HepG2 (cell line): ENCODE data around the gene COPS8. TPM values are rescaled to one million over a fixed set of nuclear protein-coding genes. Genes with fewer than 3 reads are reported as not detected.

Source experiments
- CHCHD3 ChIP-seq: sonication (generic); formaldehyde crosslinking; IDR thresholded peaks from 2 replicates; pipeline ENCODE4 v1.8.0; 2022; ENCODE audit warnings: mild to moderate bottlenecking, missing genetic modification reagents, moderate library complexity
- ERF ChIP-seq: IDR thresholded peaks from 2 replicates; pipeline ENCODE4 v1.6.1; 2018; ENCODE audit warnings: missing biosample characterization, missing genetic modification reagents
- HCFC1 ChIP-seq: fragments of 150-350 bp; IDR thresholded peaks from 2 replicates; pipeline ENCODE4 v1.6.1; 2014; ENCODE audit warnings: low read depth, low read length
- PCBP2 ChIP-seq: fragments of 200-400 bp; formaldehyde crosslinking; optimal IDR thresholded peaks from 2 replicates; pipeline ENCODE3; 2018; ENCODE audit warnings: low read length, low read depth; ENCODE audit not compliant: poor library complexity, severe bottlenecking
- ZNF543 ChIP-seq: sonication (generic); formaldehyde crosslinking; IDR thresholded peaks from 2 replicates; pipeline ENCODE4 v1.4.0; 2020; ENCODE audit warnings: mild to moderate bottlenecking, missing genetic modification reagents
- ZNF879 ChIP-seq: sonication (generic); formaldehyde crosslinking; IDR thresholded peaks from 2 replicates; pipeline ENCODE4 v1.8.1; 2023; ENCODE audit warnings: missing genetic modification reagents
- polyA plus RNA-seq, 8 experiments: library from polyadenylated mRNA; depleted of rRNA in 3 of 8; stranded (reverse) in 7 of 8; unstranded in 1 of 8; fragments of >200 nt; fragmentation: Illumina TruSeq in 4 of 8; extraction: Trizol in 4 of 8; gene quantifications; 2 replicates each; pipeline versions ENCODE4 v1.2.1 to v1.2.3, GENCODE V29; 2011 to 2016; ENCODE audit warnings: low read depth in 4 of 8, missing spikeins in 1 of 8, mixed read lengths in 1 of 8; ENCODE audit not compliant: insufficient read depth in 1 of 8
- total RNA-seq, 5 experiments: library from RNA; depleted of rRNA; stranded (reverse); fragments of >200 nt; fragmentation: Illumina TruSeq; extraction: Trizol; gene quantifications; 2 replicates each; pipeline ENCODE4 v1.2.3, GENCODE V29; 2016; ENCODE audit warnings: low read depth in 1 of 5
- TF ChIP-seq, protein P1 (sequence below): sonication (generic); formaldehyde crosslinking; IDR thresholded peaks from 2 replicates; pipeline ENCODE4 v1.4.0; 2020; ENCODE audit warnings: mild to moderate bottlenecking, missing genetic modification reagents, borderline replicate concordance
- TF ChIP-seq, protein P2 (sequence below): sonication (generic); formaldehyde crosslinking; IDR thresholded peaks from 2 replicates; pipeline ENCODE4 v1.5.0; 2020; ENCODE audit warnings: missing genetic modification reagents, mild to moderate bottlenecking, borderline replicate concordance
- TF ChIP-seq, protein P3 (sequence below): sonication (generic); formaldehyde crosslinking; IDR thresholded peaks from 2 replicates; pipeline ENCODE4 v1.4.0; 2020; ENCODE audit warnings: mild to moderate bottlenecking, missing genetic modification reagents
- TF ChIP-seq, protein P4 (sequence below): sonication (generic); formaldehyde crosslinking; IDR thresholded peaks from 2 replicates; pipeline ENCODE4 v1.5.0; 2020; ENCODE audit warnings: mild to moderate bottlenecking, missing genetic modification reagents
- TF ChIP-seq, protein P5 (sequence below): fragments of 450-650 bp; IDR thresholded peaks from 2 replicates; pipeline ENCODE4 v1.6.1; 2017
- TF ChIP-seq, protein P6 (sequence below): sonication (generic); formaldehyde crosslinking; IDR thresholded peaks from 2 replicates; pipeline ENCODE4 v1.8.0; 2022; ENCODE audit warnings: missing genetic modification reagents, mild to moderate bottlenecking, borderline replicate concordance

The COPS8 gene
- total and polyA plus RNA-seq, 2 of the 13 experiments (the other 11 are each of a cell fraction or from before 2014, with no cell fraction given): 86.3 to 96.6 TPM

DNA sequence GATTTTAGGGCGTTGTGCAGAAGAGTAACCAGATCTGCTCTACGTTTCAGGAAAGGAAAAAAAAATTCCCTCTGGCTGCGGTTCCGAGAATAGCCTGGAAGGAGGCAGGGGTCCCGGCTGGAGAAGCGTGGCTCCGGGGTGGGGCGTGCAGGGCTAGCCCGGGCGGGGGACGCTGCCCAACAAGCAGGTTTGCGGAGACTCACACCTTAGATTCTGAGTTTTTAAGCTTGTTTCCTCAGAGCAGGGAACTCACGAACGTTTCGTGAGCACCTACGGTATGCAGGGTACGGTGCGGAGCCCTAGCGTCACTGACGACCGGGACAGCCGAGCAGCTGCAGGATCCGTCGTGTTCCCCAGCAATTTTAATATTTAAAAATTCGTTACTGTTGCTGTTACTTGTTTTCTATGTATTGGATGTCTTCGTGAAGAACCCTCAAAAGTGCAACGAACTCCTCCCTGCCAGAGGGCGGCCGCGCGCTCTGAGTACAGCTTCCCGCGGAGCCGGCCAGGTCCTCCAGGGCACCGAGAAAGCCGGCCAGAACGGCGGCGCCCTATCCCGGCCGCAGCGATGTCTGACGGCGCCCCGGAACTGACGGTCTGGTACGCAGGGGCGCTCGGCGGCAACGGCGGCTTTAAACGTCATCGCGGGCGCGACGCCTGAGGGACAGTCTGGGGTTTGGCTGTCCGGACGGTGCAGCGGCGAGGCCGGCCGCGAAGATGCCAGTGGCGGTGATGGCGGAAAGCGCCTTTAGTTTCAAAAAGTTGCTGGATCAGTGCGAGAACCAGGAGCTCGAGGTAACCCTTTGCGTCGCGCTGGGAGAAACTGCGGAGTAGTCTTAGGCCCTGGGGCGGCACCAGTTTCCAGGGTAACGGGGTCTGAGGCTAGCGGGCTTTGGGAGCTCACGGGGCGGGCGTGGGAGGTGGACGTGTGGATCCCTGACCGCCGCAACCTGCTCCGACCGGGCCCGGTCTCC, at the start of gene COPS8 (continued):
- TF ChIP-seq, protein P1, sequence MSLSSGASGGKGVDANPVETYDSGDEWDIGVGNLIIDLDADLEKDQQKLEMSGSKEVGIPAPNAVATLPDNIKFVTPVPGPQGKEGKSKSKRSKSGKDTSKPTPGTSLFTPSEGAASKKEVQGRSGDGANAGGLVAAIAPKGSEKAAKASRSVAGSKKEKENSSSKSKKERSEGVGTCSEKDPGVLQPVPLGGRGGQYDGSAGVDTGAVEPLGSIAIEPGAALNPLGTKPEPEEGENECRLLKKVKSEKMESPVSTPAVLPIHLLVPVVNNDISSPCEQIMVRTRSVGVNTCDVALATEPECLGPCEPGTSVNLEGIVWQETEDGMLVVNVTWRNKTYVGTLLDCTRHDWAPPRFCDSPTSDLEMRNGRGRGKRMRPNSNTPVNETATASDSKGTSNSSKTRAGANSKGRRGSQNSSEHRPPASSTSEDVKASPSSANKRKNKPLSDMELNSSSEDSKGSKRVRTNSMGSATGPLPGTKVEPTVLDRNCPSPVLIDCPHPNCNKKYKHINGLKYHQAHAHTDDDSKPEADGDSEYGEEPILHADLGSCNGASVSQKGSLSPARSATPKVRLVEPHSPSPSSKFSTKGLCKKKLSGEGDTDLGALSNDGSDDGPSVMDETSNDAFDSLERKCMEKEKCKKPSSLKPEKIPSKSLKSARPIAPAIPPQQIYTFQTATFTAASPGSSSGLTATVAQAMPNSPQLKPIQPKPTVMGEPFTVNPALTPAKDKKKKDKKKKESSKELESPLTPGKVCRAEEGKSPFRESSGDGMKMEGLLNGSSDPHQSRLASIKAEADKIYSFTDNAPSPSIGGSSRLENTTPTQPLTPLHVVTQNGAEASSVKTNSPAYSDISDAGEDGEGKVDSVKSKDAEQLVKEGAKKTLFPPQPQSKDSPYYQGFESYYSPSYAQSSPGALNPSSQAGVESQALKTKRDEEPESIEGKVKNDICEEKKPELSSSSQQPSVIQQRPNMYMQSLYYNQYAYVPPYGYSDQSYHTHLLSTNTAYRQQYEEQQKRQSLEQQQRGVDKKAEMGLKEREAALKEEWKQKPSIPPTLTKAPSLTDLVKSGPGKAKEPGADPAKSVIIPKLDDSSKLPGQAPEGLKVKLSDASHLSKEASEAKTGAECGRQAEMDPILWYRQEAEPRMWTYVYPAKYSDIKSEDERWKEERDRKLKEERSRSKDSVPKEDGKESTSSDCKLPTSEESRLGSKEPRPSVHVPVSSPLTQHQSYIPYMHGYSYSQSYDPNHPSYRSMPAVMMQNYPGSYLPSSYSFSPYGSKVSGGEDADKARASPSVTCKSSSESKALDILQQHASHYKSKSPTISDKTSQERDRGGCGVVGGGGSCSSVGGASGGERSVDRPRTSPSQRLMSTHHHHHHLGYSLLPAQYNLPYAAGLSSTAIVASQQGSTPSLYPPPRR: peak; percentile 81; the same call in 1 of the 2 replicates
- TF ChIP-seq ZNF879 (no peak), ZNF543 (CRISPR knock-in tag) (peak; percentile 95), HCFC1 (peak; percentile 89), PCBP2 (no peak), ERF (CRISPR knock-in tag) (peak; percentile 99), CHCHD3 (CRISPR knock-in tag) (0 out of 2 replicates have a peak, but pooled peaks have one; percentile 92)
- TF ChIP-seq, protein P2, sequence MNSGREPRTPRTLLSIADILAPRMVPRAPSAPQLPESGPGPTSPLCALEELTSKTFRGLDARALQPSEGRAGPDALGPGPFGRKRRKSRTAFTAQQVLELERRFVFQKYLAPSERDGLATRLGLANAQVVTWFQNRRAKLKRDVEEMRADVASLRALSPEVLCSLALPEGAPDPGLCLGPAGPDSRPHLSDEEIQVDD: peak; percentile 66; the same call in 1 of the 2 replicates
- TF ChIP-seq, protein P3, sequence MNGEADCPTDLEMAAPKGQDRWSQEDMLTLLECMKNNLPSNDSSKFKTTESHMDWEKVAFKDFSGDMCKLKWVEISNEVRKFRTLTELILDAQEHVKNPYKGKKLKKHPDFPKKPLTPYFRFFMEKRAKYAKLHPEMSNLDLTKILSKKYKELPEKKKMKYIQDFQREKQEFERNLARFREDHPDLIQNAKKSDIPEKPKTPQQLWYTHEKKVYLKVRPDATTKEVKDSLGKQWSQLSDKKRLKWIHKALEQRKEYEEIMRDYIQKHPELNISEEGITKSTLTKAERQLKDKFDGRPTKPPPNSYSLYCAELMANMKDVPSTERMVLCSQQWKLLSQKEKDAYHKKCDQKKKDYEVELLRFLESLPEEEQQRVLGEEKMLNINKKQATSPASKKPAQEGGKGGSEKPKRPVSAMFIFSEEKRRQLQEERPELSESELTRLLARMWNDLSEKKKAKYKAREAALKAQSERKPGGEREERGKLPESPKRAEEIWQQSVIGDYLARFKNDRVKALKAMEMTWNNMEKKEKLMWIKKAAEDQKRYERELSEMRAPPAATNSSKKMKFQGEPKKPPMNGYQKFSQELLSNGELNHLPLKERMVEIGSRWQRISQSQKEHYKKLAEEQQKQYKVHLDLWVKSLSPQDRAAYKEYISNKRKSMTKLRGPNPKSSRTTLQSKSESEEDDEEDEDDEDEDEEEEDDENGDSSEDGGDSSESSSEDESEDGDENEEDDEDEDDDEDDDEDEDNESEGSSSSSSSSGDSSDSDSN (CRISPR knock-in tag): peak; percentile 95
- TF ChIP-seq, protein P4, sequence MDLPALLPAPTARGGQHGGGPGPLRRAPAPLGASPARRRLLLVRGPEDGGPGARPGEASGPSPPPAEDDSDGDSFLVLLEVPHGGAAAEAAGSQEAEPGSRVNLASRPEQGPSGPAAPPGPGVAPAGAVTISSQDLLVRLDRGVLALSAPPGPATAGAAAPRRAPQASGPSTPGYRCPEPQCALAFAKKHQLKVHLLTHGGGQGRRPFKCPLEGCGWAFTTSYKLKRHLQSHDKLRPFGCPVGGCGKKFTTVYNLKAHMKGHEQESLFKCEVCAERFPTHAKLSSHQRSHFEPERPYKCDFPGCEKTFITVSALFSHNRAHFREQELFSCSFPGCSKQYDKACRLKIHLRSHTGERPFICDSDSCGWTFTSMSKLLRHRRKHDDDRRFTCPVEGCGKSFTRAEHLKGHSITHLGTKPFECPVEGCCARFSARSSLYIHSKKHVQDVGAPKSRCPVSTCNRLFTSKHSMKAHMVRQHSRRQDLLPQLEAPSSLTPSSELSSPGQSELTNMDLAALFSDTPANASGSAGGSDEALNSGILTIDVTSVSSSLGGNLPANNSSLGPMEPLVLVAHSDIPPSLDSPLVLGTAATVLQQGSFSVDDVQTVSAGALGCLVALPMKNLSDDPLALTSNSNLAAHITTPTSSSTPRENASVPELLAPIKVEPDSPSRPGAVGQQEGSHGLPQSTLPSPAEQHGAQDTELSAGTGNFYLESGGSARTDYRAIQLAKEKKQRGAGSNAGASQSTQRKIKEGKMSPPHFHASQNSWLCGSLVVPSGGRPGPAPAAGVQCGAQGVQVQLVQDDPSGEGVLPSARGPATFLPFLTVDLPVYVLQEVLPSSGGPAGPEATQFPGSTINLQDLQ: peak; percentile 88
- TF ChIP-seq, protein P5, sequence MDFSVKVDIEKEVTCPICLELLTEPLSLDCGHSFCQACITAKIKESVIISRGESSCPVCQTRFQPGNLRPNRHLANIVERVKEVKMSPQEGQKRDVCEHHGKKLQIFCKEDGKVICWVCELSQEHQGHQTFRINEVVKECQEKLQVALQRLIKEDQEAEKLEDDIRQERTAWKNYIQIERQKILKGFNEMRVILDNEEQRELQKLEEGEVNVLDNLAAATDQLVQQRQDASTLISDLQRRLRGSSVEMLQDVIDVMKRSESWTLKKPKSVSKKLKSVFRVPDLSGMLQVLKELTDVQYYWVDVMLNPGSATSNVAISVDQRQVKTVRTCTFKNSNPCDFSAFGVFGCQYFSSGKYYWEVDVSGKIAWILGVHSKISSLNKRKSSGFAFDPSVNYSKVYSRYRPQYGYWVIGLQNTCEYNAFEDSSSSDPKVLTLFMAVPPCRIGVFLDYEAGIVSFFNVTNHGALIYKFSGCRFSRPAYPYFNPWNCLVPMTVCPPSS: no peak
- TF ChIP-seq, protein P6, sequence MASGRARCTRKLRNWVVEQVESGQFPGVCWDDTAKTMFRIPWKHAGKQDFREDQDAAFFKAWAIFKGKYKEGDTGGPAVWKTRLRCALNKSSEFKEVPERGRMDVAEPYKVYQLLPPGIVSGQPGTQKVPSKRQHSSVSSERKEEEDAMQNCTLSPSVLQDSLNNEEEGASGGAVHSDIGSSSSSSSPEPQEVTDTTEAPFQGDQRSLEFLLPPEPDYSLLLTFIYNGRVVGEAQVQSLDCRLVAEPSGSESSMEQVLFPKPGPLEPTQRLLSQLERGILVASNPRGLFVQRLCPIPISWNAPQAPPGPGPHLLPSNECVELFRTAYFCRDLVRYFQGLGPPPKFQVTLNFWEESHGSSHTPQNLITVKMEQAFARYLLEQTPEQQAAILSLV (CRISPR knock-in tag): peak; percentile 98
